ENCODE results near the gene TMEM238. TPM values are rescaled to one million over a fixed set of nuclear protein-coding genes. Genes with fewer than 3 reads are reported as not detected.
"Not testable (repeated sequence)": the region's sequence is repeated elsewhere in the genome, so short reads cannot be mapped to it uniquely, and the experiment has no call there.

The TMEM238 gene, protein sequence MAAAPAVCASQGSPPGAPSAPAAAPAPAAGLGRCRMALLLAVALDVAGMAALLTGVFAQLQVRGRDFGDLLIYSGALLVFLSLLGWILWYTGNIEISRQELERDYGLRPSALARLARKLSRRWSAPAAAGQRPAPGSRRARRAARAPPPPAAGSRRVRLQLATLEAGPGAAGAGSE
- 0.90 TPM for total RNA-seq
- long read RNA-seq, result 0 reads

DNA sequence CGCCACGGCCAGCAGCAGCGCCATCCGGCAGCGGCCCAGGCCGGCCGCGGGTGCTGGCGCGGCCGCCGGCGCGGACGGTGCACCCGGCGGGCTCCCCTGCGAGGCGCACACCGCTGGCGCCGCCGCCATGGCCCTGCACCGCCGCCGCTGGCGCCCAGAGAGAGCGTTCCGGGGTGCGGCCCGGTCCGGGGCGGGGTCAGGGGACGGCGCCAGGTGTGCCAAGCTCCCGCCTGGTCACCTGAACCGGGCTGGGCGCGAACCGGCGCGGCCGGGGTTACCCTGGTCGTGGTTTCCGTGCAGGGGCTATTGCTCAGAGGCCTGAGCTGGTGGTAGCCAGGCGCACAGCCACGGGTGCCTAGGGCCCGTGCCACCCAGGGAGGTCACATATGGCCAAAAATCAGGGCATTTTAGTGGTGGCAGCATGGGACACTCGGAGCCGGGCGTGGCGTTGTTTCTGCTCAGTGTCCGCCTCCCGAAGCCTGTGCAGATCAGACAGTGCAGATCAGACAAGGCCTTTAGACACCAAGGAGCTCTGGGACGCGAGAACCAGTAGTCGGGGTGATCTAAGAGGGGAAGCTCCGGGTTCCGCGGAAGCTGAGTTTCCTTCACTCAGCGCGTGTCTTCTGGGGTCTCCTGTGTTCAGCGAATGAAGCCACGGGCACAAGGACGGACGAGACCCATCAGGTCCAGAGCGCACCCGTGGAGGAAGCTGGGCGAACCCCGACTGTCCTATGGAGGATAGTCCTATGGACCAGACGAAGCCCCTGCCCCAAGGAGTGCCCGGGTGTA, at the start of gene TMEM238:
Gene TMEM238, minus strand, starts transcription at position 162 of the 789 bp plus-strand sequence. Its CDS starts 33 bp downstream, at position 129.
- no peak for DNase-seq (ENCODE audit: low spot score)

DNA sequence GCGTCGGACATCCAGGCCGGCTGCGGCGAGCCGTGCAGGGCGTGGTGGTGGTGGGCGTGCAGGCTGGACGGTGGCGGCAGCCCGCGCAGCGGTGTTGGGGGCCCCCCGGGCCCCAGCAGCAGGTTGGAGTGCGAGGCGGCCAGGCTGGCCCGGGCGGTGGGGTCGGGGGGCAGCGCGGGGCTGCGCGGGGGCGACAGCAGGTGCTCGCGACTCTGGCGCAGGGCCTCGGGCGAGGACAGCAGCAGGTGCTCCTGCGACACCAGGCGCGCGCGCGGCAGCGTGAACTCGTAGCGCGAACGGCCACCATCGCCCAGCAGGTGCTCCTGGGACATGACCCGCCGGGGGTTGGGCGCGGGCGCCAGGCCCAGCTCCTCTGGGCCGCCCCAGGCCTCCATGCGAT, 49.2 kb upstream of the TMEM238 start:
- DNase-seq (ENCODE audit: low spot score), result no peak

DNA sequence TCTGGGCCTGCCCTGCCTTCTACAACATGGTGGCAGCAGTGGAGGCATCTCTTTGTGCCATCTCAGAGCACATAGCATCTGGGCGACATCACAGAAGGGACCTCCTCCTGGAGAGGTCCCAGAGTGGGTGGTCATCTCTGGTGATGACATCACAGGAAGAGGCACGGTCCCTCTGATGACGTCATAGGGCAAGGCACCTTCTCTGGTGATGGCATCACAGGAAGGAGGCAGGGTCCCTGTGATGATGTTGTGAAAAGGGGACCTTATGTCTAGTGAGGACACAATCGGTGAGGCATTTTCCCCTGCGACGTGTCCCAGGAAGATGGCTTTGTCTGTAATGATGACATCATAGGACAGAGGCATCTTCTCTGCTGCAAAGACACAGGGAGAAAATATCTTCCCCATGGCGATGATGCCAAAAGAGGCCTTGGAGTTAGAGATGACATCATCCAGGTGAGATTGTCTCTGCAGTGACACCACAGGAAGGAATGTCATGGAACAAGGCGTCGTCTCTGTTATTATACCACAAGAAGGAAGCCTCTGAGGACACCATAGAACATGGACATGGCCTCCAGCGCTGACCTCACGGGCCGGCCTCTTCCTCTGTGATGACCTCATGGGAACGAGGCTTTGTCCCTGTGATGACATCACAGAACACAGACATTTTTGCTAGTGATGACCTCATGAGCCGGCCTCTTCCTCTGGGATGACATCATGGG, 48.3 kb upstream of the TMEM238 start:
- no peak for DNase-seq (ENCODE audit: low spot score)

DNA sequence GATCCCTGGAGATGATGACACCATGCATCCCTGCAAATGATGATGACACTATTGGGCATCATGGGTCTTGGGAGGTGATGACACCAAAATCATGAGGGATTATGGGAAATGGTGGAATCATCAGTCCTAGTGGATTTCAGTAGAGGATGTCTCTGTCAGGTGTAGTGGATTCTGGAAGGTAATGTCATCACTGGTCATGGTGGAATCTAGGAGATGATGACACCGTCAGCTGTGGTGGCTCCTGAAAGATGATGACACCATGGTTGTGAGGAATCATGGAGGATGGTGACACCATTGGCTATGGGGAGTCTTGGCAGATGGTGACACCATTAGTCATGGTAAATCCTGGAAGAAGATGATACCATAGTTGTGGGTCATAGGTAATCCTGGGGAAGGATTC, 47.1 kb upstream of the TMEM238 start:
- DNase-seq (ENCODE audit: low spot score), result no peak

DNA sequence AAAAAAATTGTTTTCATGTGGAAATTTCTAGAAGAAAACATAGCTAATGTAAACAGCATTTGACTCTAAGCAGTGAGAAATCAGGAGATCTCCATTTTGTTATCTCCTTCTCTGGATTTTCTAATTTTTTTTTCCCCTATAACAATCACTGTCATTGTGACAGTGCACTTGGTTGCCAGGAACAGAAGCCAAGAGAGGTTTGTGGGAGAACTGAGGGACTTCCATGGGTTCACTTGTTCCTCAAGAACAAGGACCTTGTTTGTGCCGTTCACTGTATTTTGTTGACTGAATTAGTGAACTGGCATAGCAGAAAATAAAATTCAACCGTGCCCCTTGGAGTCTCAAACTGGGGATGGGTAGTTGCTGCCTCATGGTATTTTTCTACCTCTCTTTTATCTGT, 42.0 kb upstream of the TMEM238 start:
- DNase-seq (ENCODE audit: low spot score), result no peak

DNA sequence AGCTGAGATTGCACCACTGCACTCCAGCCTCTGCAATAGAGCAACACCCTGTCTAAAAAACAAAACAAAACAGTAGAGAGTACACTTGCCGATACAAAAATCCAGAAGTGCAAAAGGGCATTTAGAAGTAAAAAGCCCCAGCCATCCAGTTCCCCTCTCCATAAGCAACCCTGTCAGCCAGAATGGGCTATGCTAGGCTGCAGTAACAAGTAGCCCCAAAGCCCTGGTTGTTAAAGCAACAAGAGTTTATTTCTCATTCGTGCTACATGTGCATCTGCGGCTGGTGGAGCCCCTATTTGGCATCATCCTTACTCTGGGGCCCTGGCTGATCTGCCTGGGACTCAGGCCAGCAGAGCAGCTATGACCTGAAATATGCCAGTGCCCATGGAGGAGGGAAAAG, 40.4 kb upstream of the TMEM238 start:
- DNase-seq (ENCODE audit: low spot score), result no peak

DNA sequence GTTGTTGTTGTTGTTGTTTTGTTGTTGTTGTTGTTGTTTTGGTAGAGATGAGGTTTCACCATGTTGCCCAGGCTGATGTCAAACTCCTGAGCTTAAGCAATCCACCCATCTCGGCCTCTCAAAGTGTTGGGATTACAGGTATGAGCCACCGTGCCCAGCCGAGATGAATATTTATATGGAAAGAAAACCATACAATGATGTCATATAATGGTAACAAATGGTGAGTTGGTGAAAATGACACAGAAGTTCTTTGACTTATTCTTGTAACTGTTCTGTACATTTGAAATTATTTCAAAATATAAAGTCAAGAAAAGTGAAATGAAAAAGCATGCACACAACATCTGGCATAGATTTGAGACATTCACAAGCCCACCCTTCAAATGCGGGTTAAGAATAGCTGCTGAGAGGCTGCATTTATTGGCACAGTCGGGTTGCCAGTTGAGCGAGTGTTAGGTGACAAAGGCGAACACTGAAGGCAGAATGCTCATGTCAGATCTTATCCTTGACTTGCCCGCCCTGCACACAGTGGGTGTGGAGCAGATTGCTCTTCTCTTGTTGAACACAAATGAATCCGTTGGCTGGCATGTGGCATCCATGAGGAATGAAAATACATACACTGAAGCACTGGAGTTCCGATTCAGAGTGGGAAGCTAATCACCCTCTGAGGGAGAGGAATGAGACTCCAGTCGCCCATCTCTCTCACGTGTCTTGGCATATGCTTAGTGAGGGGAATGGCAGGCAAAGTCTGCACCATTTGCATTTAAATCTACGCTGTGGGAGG, 39.3 kb upstream of the TMEM238 start:
- no peak for DNase-seq (ENCODE audit: low spot score)

DNA sequence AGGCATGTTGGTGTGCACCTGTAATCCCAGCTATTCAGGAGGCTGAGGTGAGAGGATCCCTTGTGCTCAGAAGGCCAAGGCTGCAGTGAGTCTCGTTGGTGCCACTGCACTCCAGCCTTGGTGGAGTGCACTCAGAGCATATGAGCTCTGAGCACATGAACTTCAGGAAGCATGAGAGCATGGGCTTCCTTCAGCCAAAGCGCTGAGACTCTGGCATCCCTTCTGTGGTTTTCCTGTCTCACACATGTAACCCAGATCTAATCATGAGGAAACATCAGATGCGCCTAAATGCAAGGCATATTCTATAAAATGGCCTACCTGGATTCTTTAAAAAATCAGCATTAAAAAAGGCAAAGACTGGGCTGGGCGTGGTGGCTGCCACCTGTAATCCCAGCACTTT, 37.2 kb upstream of the TMEM238 start:
- not testable (repeated sequence) for DNase-seq (ENCODE audit: low spot score)

DNA sequence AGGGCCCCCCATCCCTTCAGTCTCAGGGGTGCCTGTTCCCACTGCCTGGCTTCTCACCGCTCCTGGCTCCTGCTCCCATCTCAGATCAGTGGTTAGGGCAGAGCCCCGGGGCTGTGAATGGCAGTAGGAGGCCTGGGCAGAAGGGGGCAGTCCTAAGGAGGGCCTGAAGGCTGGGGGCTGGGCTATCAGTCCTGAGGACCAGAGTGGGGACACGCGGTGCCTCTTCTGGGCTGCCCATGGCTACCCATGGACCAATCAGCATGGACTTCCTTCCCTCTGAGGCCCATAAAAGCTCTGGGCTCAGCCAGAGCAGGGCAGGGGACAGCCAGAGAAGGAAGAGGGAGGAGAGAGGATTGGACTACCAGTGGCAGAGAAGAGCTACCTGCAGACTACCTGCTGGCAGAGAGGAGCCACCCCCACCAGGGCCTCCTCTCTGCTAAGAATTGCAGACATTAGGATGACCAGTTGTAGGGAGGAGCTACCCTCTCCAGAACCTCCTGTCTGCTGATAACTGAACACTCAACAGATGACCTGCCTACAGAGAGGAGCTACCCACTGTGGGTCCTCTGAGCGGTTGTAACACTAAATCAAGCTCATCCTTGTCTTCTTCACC, 35.6 kb upstream of the TMEM238 start:
- DNase-seq (ENCODE audit: low spot score), result no peak

DNA sequence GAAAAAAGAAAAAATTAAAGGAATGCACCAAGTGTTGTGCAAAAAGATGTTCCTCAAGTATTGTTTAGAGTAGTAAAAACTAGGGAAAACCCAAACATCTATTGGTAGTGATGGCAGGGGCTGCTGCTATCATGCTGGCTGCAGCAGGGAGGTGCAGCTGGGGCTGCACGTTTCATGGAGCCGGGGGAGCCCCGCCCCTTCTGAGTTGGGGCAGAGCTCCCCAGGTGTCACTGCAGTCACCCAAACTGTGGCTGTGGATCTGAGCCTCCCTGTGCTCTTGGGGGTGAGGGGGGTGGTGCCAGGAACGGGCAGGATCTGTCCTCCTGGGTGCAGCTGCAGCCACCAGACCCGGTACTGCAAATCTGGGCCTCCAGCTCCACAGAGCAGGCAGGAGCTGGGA, 35.0 kb upstream of the TMEM238 start:
- no peak for DNase-seq (ENCODE audit: low spot score)

DNA sequence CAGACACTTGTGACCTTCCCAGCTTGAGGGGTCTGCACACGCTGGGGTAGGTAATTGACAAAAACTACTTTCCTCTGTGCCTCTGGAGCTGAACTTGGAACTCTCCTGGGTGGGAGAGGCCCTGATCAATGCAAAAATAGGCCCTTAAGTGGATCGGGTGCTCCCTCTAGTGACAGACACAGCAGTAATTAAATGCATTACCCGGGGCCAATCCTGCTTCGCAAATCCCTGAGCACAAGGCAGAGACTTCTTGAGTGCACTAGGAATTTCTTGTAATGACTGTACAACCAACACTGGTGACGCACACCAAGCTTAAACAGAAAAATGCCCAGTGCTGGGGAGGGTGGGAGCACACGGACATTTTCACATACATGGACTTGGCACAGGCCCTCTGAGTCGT, 34.1 kb upstream of the TMEM238 start:
- no peak for DNase-seq (ENCODE audit: low spot score)

DNA sequence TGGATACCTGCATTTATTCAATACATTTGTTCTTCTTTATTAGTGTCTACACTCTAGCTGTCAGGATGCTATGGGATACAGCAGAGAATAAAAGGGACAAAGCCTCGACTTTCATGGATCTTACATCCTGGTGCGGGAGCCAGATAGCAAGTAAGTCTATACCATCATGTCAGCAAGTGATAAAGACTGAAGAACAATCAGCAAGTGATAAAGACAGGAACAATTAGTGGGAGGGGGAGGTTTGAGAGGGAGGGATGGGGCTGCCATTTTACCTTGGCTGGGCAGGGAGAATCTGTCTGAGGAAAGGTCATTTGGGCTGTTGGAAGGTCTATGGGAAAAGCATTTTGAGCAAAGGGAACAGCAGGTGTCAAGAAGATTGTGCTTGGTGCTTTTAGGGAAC, 26.1 kb upstream of the TMEM238 start:
- no peak for DNase-seq (ENCODE audit: low spot score)

DNA sequence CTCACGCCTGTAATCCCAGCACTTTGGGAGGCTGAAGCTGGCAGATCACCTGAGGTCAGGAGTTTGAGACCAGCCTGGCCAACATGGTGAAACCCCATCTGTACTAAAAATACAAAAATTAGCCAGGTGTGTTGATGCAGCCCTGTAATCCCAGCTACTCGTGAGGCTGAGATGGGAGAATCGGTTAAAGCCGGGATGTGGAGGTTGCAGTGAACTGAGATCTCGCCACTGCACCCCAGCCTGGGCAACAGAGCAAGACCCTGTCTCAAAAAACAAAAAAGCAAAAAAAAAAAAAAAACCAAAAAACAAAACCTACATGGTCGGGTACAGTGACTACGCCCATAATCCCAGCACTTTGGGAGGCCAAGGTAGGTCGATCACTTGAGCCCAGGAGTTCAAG, 25.1 kb upstream of the TMEM238 start:
- DNase-seq (ENCODE audit: low spot score), result not testable (repeated sequence)

DNA sequence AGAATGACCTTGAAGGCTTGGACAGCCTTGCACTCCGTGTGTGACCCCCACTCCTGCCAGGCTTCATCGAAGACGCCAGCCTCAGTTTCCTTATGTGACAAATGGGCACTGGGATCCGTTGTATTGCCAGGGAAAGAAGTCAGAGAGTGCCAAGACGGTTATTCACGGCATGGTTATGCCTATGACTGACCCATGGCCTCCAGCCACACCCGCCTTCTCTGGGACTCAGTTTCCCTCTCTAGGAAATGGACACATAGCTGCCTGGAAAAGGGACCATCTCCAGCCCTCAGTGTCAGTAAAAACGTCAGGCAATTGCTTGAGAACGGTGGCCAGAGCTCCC, 24.4 kb upstream of the TMEM238 start:
- no peak for DNase-seq (ENCODE audit: low spot score)

DNA sequence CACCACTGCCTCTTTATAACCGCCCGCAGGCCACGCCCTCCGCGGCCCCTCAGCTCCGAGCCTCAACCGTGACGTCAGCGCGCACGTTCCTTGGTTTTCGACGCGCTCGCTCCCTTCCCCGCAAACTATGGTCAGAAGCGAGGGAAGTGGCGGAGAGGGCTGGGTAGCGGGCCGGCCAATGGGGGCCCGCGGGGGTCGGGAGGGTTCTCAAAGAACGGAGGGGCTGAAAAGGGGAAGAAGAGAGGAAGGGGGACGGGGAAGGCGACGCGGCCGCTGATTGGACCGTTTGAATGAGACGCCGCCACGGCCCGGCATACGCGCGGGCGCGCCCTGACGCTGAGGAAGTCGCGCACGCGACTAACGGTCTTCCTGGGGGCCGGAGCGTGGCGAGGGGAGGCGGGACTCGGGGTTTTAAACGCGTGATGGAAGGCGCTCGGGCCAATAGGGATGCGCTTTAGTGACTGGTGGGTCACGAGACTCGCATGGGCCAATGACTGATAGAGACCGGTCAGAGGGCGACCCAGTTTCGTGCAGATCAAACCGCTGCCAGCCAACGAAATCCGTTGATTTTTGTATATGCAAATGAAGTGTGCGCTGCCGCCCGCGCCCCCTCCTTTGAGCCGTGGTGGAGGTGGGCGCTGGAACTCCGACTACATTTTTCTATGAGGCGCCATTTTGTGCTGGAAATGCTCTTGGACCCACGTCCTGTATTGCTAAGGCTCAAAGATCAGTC, 23.9 kb upstream of the TMEM238 start:
- peak; percentile 99 for DNase-seq (ENCODE audit: low spot score)

DNA sequence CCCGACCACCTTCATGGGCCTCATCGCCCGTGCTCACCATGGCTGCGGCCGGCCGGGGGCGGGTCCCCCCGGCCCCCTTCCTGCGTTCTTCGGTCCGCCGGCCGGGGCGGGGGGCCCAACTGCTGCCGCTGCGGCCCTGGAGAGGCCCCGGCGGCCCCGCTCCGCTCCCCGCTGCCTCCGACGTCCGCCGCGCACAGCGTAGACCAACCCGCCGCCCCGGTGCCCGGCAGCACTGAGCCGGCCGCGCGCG, 23.4 kb upstream of the TMEM238 start, which contains the start of gene UBE2S:
Gene UBE2S, minus strand, starts transcription at position 239 of the 250 bp plus-strand sequence. Its CDS starts 199 bp downstream, at position 40.
- not testable (repeated sequence) for DNase-seq (ENCODE audit: low spot score)

DNA sequence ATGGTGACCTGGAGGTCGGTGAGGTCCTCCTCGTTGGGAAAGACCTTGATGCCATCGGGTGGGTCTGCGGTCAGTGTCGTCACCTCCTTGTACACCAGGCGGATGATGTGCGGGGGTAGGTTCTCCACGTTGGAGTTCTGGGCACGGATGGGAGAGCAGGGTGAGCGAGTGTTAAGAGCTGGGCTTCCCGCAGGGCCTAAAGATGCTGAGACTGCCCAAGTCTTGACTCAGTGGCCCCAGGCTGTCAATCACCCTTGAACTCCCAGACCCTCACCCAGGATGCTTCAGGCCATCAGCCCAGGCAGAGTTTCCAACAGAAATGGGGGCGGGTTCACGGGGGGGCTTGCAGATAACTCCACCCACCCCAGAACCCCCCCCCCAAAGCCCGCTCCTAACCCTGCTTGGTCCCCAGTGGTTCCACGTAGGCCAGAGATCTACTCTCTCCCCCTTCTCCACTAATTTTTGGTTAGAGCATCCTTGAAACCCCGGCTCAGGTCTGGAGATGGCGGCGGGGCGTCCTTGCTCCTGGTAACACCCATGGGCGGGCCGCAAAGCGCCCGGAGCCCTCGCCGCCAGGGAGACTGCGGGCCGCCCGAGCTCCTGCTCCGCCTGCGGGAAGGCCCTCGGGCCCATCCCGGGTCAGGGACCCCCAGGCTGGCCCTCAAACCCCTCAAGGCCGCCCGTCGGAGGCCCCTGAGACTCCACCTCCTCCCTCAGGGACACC, 22.9 kb upstream of the TMEM238 start:
- DNase-seq (ENCODE audit: low spot score), result no peak

DNA sequence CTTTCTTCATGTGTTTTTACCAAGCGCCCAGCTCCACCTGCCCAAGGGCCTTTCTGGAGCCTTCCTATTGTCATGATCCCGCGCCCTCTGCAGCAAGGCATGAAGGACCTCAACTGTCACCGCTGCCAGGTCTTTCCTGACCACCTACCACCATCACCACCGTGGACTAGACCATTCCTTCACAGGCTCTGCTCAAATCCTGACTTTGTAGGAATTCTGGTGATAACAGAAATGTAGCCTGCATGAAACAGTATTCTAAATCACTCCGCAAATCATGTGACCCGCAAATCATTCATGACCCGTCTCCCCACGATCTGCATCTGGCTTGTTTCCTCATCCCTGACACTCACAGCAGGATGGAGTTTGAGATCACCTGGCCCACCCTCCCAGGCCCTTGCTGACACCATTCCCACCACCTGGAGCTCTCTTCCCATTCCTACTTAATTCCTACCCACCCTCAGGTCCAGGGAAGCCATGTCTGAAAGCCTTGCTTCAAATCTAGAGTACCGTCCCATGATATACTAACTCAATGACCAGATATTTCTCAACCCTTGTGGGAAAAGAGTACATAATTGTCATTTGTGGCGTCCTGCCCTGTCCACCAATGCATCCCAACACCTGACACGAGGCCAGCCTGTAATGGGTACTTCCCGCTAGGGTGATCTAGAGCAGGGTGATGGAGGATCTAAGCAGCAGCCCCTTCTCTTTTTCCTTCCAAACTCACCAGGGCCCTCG, 22.2 kb upstream of the TMEM238 start:
- no peak for DNase-seq (ENCODE audit: low spot score)

DNA sequence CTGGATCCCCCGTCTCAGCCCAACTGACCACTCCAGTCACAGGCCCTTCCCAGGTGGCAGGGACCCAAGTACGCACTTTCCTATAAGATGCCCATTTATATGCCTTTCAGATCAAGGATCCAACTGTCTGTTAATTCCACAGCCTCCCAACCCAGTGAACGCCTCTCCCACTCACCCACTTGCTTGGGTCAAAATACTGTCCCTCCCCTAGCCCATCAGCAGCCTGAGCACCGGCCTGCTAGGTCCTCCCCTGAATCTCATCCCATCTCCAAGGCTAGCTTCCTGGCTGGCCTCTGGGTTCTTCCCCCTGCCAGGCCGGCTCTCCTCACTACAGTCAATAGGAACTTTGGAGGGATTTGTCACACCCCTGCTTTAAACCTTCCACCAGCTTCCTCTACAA, 21.5 kb upstream of the TMEM238 start:
- DNase-seq (ENCODE audit: low spot score), result no peak
